Activated CD4-positive, alpha-beta T cell treated with anti-CD3 and anti-CD28 coated beads, Interleukin-2, Interleukin-6, amounts not matched to agents 100 ng/mL and 50 ng/mL, durations not matched to agents 16 hours and 8 hours (primary cell): ENCODE measurements around the gene CHRNA5.

Experiments
- DNase-seq: peaks from one replicate; pipeline ENCODE4 v3.0.0-alpha.2; 2020

CHRNA5 gene

GRCh38 chr15:78640527-78641101, 75.3 kb downstream of the CHRNA5 start:
- no peak for DNase-seq

GRCh38 chr15:78641102-78641748, 75.9 kb downstream of the CHRNA5 start, which contains the start of gene CHRNB4:
CHRNB4 (minus strand) TSS chr15:78641210; CDS start chr15:78641133, 77 bp downstream.
- DNase-seq = no peak

GRCh38 chr15:78641749-78642275, 76.5 kb downstream of the CHRNA5 start:
- no peak for DNase-seq

- DNase-seq = no peak
These were observed 77.0 kb downstream of the CHRNA5 start for GRCh38 chr15:78642331-78642730.
